Measurements from ENCODE around the gene KCNIP4.
"Not testable (repeated sequence)": the region's sequence is repeated elsewhere in the genome, so short reads cannot be mapped to it uniquely, and the experiment has no call there.

KCNIP4 gene

GRCh38 chr4:21374641-21375368, 573.8 kb downstream of the KCNIP4 start:
- DNase-seq, result no peak

- DNase-seq, result no peak
Observed at GRCh38 chr4:21367567-21367966, 581.0 kb downstream of the KCNIP4 start.

DNA sequence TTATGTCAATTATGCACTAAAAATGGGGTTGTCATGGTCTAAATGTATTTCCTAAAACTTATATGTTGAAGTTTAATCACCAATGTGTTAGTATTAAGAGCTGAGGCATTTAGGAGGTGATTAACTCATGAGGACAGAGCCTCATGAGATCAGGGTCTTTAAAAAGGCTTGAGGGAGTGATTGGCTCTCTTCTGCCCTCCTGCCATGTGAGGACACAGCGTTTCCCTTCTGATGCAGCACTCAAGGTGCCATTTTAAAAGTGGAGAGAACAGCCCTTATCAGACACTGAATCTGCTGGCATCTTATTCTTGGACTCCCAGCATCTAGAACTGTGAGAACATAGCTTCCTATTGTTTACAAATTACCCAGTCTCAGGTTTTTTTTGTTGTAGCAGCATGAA, 581.7 kb downstream of the KCNIP4 start:
- DNase-seq, result no peak

DNA sequence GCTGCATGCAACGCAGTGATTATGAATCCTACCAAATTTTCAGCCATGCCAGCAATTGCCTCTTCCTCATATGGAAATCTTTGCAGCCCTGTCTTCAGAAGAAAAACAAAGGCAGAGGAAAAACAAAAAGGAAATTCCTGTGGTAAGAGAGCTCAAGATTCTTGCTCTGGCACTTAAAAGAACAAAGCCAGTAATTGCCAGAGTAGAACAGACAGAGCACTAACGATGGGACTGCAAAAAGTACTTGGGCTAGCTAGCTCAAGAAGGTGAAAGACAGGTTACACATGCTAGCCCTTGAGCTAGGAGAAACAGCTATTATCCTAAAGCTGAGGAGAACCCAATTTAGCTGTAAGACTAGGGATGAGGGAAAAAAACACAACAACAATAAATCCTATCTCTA, 582.3 kb downstream of the KCNIP4 start:
- no peak for DNase-seq

GRCh38 chr4:21363701-21364100, 584.9 kb downstream of the KCNIP4 start:
- no peak for DNase-seq

DNA sequence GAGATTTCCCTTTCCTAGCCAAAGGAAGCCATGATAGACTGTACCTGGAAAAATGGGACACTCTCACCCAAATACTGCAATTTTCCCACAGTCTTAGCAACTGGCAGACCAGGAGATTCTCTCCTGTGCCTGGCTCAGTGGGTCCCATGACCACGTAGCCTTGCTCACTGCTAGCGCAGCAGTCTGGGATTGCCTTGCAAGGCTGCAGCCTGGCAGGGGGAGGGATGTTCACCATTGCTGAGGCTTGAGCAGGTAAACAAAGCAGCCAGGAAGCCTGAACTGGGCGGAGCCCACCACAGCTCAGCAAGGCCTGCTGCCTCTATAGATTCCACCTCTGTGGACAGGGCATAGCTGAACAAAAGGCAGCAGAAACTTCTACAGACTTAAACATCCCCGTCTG, 596.2 kb downstream of the KCNIP4 start:
- DNase-seq, result not testable (repeated sequence)

GRCh38 chr4:21347142-21347541, 601.4 kb downstream of the KCNIP4 start:
- DNase-seq, result no peak

DNA sequence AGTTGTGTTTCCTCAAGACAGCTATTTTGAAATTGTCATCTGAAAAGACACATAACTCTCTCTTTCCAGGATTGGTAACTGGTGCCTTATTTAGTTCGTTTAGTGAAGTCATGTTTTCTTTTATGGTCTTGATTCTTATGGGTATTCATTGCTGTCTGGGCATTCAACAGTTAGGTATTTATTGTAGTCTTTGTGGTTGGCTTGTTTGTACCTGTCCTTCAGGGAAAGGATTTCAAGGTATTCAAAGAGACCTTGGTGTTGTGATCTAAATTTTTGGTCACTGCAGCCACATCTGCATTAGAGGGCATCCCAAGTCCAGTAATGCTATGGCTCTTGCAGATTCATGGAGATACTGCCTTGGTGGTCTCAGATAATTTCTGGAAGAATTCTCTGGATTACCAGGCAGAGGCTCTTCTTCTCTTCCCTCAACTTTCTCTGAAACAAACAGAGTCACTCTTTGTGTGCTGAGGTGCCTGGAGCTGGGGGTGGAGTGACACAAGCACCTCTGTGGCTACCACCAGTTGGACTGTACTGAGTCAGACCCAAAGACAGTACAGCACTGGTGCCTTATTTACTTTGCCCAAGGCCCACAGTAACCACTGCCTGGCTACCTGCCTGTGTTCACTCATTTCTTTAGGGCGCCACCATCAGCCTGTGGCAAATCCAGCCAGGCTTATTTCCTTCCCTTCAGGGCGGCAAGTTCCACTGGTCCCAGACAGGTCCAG, 620.4 kb downstream of the KCNIP4 start:
- no peak for DNase-seq

DNA sequence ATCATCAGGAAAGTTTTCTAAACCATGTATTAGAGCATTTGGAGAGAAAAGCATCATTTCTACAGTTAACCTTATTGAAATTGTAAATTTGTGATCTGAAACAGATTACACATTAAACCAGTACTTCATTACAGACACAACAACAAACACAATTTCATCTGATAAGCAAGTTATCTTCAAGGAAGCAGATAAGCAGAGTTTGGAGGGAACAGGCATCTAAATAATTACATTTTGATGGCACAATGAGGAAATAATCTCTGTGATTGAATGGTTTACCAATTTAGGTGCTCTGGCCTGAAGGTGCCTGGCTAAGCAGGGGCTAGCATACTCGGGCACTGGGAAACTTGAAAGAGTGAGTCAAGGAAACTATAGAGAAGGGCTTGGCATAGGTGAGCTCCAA, 628.5 kb downstream of the KCNIP4 start:
- DNase-seq, result no peak

GRCh38 chr4:21307709-21308108, 640.9 kb downstream of the KCNIP4 start:
- DNase-seq, result no peak

GRCh38 chr4:21304540-21304887, 644.1 kb downstream of the KCNIP4 start:
- no peak for DNase-seq

- DNase-seq, result no peak
Observed at GRCh38 chr4:21290562-21290961, 658.0 kb downstream of the KCNIP4 start.

DNA sequence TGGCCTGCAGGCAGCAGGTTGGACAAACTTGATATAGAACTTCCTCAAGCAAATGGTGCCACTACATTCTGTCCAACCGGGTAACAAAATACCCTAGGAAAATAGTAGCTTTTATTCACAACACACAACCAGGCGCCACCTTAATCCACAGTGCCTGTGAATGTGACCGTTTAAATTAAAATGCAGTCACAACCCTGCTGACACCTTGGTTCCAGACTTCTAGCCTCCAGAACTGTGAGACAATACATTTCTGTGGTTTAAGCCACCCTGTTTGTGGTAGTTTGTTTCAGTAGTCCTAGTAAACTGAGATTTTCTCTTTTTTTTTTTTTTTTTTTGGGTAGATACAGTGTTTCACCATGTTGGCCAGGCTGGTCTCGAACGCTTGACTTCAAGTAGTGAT, 672.5 kb downstream of the KCNIP4 start:
- DNase-seq, result no peak

GRCh38 chr4:21271439-21272052, 677.0 kb downstream of the KCNIP4 start:
- DNase-seq, result no peak

GRCh38 chr4:21248331-21248730, 700.2 kb downstream of the KCNIP4 start:
- no peak for DNase-seq

DNA sequence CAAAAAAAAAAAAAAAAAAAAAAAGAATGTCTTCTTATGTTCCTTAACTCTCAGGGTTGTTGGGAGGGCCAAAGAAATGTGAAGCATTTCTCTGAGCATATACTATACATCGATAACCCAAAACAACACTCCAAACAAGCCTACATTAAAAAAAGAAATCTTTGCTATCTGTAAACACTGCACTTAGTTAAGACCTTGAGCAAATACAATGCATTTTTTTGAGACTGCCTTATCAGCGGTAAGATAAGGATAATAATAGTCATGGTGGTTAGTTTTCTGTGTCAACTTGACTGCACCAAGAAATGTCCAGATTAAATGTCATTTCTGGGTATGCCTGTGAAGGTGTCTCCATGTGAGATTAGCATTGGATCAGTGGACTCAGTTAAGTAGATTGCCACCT, 706.4 kb downstream of the KCNIP4 start:
- DNase-seq, result no peak

DNA sequence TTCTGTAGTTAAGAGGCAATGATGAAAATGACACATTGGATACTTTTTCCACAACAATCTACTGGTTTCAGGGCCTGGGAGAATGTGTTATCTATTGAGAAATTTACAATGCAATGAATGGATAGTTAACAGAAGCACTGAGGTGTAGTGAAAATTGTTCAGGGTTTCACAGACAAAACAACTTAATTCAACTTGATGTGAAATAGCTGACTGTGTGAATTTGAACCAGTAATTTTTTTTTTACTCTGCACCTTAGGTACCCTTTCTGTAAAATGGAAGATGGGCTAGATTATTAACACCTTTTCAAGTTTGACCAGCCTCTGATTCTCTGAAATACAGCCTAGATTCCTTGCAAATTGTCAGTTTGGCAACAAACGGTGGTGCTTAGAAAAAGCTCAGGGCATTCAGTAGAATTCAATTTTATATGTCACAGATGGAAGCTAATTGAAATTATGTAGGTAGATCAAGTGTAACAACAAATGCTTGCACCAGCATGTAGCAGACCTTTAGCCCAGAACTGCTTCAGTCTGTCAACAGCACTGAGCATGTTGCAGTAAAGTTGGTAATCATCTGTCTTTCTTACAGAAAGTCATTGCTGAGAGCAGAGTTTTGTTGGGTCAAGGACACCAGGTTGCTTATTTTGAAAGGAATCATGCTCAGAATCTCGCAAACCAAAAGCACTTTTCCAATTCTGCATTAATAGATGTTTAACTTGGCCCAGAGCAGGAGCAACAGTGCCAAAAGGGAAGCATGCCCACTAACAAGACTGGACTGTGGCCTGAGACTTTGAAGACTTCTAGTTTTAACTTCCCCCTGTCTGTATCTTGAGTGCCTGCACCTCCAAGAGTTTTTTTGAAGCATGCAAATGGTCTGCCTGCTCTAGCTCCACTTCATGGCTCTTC, 721.7 kb downstream of the KCNIP4 start:
- no peak for DNase-seq

DNA sequence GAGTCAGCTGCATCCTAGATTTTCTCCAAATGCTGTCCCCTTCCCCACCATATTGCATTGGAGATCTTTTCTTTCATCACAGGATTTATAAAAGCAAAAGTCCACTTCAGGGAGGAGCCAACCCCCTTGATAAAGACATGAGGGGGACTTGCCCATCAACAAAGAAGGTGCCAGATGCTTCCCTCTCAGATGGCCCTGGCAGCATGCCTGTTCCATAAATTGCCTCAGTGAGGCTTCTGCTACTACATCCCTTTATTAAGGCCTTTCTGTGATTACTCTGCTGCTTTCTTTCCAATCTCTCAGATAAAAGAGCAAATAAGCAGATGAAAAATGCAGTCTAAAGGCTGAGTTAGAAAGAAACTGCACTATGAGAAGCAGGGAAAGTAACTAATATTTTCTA, 736.7 kb downstream of the KCNIP4 start:
- DNase-seq, result no peak

- no peak for DNase-seq
Observed at GRCh38 chr4:21209860-21210259, 738.7 kb downstream of the KCNIP4 start.

GRCh38 chr4:21205821-21206531, 742.6 kb downstream of the KCNIP4 start:
- no peak for DNase-seq

- peak in 1 of 51 donors; percentile 42 for DNase-seq
Observed at GRCh38 chr4:21203416-21203815, 745.2 kb downstream of the KCNIP4 start.

Data from hypothalamus (tissue), 51 donors.